Non-pigmented ciliary epithelial cell (primary cell): ENCODE results near the gene ACHE.
"Not testable (repeated sequence)": the region's sequence is repeated elsewhere in the genome, so short reads cannot be mapped to it uniquely, and the experiment has no call there.

ENCODE experiments used
- DNase-seq: peaks from one replicate; pipeline ENCODE4 v3.0.0-alpha.2; 2010; ENCODE audit warnings: low read depth

ACHE gene

DNA sequence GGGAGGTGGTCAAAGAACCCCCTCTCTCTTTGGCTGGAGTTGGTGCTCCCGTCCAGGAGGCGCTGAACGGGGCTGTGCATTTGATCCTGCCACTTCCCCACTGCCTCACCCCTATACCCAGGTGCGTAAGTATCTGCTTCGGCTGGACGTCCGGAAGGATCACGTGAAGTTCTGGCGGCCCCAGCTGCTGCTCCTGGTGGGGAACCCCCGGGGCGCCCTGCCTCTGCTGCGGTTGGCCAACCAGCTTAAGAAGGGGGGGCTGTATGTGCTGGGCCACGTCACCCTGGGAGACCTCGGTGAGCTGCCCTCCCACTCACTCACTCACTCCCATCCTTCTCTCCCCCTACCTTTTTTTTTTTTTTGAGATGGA lies 34.1 kb downstream of the ACHE start:
- no peak for DNase-seq

DNA sequence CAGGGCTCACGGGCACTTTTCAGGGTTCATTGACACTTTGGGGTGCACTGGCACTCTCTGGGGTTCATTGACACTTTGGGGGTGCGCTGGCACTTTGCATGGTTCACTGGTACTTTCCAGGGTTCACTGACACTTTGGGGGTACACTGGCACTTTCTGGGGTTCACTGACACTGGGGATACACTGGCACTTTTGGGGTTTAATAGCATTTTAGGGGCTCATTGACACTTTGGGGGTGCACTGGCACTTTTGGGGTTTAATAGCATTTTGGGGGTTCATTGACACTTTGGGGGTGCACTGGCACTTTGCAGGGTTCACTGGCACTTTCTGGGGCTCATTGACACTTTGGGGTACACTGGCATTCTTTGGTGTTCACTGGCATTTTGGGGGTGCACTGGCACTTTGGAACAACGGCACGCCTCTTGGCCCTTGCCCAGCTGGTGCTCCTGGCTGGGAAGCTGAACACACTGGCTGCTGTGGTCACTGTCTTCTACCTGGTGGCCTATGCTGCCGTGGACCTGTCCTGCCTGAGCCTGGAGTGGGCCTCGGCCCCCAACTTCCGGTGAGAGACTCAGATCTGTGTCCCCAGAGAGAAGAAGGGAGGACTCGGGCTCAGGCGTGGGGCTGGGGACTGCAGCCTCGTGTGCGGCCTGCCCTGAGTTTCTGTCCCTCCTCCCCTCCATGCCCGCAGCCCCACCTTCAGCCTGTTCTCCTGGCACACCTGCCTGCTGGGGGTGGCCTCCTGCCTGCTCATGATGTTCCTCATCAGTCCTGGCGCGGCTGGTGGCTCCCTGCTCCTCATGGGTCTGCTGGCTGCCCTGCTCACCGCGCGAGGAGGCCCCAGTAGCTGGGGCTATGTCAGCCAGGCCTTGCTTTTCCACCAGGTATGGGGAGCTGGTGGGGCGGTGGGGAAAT lies 34.7 kb downstream of the ACHE start:
- DNase-seq: no peak

DNA sequence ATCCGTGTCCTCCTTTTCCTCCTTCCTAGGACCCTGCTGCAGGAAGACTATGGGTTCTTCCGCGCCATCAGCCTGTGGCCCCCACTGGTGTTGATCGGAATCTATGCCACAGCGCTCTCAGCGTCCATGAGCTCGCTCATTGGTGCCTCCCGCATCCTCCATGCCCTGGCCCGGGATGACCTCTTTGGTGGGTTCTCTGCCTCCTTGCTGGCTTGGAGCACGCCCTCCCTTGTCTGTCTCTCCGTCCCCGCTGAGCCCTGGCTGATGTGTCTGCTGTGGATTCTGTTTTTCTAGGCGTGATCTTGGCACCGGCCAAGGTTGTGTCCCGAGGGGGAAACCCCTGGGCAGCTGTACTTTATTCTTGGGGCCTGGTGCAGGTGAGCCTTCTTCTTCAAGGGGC lies 35.8 kb downstream of the ACHE start:
- no peak for DNase-seq

DNA sequence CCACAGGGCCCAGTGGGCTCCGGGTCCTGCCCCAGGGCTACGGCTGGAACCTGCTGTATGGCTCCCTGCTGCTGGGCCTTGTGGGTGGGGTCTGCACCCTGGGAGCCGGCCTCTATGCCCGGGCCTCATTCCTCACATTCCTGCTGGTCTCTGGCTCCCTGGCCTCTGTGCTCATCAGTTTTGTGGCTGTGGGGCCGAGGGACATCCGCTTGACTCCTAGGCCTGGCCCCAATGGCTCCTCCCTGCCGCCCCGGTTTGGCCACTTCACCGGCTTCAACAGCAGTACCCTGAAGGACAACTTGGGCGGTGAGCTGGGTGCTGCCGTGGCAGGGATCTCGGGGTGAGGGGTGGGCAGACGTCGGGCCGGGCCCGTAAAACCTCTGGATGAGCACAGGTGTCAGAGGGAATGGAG lies 38.8 kb downstream of the ACHE start:
- no peak for DNase-seq

DNA sequence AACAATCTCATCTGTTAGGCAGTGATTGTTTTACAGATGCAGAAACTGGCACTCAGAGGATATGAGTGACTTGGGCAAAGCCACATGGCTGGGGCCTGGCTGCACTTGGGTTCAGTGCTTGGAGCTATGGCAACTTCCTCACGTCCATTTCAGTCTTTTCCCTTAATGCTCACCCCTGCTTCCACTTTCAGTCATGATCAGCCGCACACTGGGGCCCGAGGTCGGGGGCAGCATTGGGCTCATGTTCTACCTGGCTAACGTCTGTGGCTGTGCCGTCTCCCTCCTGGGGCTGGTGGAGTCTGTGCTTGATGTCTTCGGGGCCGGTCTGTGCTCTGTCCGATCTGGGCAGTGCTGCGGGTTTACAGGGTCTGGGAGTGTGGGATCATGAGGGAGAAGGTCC lies 40.2 kb downstream of the ACHE start:
- DNase-seq: no peak

DNA sequence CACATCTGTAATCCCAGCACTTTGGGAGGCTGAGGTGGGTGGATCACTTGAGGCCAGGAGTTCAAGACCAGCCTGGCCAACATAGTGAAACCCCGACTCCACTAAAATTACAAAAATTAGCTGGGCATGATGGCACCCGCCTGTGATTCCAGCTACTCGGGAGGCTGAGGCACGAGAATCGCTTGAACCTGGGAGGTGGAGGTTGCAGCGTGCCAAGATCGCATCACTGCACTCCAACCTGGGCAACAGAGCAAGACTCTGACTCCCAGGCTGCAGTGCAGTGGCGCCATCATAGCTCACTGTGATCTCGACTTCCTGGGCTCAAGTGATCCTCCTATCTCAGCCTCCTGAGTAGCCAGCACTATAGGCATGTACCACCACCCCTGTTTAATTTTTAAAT lies 40.8 kb downstream of the ACHE start:
- not testable (repeated sequence) for DNase-seq

DNA sequence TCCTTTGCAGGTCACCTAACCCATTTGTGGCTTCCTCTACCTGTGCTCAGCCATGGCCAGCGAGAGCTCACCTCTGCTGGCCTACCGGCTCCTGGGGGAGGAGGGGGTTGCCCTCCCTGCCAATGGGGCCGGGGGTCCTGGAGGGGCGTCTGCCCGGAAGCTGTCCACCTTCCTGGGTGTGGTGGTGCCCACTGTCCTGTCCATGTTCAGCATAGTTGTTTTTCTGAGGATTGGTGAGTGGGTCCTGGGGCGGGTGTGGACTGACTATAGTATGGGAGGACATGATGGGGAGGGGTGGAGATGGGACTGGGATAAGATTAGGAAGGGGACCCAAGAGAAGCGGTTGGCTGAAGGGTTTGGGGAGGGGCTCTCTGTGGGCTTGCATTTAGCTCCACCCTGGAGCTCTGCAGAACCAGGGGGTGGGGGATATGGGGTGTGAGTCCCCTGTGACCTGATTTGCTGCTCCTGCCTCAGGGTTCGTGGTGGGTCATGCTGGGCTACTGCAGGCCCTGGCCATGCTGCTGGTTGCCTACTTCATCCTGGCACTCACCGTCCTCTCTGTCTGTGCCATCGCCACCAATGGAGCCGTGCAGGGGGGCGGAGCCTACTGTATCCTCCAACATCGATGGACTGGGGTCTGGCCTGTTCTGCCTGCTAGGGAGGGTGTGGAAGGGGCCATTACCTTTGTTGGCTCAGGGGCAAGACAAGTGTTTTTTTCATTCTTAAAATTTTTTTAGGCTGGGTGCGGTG lies 41.4 kb downstream of the ACHE start:
- DNase-seq: no peak

DNA sequence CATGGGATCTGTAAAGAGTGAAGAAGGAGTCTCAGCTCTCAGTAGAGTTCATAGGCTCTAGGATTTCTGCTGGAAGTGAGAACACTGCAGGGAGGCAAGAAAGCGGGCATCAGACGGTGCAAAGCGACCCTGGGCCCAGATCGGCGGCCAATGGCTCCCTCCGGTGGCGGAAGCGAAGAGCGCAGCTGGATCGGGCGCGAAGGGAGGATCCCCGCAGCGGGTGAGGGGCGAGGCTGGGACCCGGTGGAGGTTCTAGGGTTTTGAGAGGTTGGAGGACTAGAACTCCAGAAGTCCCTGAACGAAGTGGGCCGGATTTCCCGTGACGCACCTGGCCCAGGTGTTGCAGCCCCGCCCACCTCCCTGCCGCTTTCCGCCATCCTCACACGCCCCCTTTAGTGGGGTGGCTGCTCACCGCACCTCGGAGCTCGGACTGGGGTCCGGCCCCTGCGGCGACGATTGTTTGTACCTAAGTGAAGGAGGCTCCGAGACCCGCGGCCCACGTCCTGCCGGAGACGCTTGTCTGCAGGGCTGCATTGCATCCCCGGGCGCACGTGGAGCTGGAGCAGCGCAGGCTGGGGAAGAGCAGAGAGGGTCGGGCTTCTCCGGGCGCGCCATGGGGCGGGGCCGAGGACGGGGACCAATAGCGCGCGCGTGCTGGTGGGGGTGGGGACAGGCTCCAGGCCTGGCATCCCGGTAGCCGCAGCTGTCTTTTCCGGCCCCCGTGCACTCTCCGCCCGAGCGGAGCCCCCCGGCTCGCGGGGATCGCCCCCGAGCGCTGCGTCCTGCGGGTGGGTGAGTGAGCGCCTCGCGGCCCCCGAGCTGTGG lies 43.4 kb downstream of the ACHE start, which contains the start of gene SLC12A9:
Gene SLC12A9, plus strand, starts transcription at position 666 of the 825 bp plus-strand sequence. CDS start 1,485 bp downstream, outside the sequence.
- DNase-seq: peak; percentile 43

DNA sequence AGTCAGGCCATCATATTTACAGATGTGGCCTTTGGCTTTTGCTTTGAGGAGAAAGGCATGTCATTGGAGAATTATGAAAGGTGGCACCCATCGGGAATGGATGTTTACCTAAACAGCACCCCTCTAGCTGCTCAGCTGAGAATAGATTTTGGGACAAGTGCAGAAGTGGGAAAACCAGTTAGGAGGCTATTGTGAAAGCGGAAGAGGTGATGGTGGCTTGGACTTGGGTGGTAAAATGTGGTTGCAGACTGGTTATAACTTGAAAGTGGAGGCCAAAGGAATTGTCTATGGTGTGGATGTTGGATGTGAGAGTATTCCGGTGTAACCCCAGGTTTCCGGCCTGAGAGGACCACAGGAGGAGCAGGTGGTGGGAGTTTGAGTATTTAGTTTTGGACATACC lies 48.3 kb downstream of the ACHE start:
- no peak for DNase-seq

DNA sequence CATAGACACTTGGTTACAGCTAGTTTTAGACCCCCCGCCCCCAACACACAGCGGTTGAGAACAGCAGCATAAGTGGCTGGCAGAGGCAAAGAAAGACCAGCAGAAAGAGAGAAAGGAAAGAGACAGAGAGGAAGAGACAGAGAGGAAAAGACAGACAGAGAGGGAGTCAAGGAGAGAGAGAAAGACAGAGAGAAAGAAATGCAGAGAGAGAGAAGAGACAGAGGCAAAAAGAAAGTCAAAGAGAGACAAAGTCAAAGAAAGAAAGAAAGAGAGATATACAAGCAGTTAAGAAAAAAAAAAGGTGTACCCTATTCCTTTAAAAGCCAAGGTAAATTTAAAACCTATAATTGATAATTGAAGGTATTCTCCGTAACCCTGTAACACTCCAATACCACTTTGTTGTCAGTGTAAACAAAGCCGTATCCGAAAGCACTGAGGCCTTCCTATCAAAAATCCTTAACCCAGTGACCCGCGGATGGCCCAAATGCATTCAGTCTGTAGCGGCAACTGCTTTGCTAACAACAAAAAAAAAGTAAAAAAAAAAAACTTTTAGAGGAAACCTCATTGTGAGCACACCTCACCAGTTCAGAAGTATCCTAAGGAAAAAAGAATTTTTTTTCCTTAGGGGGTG lies 55.1 kb downstream of the ACHE start:
- DNase-seq: no peak
